ENCODE measurements around the gene ERCC2. TPM values are rescaled to one million over a fixed set of nuclear protein-coding genes. Genes with fewer than 3 reads are reported as not detected.

ERCC2 gene
- total RNA-seq, 1 donor from 2014 or later, result 25.3 TPM

DNA sequence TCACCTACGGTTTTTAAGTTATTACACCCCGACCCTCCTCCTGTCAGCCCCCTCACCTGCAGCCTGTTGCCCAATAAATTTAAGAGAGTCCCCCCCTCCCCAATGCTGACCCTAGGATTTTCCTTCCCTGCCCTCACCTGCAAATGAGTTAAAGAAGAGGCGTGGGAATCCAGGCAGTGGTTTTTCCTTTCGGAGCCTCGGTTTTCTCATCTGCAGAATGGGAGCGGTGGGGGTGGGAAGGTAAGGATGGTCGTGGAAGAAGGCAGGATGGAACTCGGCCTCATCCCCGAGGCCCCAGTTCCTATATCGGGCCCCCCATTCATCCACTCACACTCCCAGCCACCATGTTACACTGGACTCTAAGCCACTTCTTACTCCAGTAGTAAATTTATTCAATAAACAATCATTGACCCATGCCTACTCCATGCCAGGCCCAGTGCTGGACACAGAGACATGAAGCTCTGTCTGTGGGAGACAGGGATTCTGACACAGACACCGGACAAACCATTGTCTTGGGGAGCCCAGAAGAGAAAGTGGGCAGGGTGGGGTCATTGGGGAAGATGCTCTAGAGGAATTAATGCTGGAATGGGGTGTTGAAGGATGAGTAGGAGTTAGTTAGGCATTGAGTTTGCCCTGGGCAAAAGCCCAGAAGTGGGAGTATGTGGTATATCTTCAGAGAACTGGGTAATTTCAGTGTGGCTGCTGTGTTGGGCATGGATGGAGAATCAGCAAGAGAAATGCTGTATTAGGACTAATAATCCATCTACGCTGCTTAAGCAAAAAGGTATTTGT lies 66.9 kb downstream of the ERCC2 start:
- no peak for DNase-seq (ENCODE audit: low spot score)

DNA sequence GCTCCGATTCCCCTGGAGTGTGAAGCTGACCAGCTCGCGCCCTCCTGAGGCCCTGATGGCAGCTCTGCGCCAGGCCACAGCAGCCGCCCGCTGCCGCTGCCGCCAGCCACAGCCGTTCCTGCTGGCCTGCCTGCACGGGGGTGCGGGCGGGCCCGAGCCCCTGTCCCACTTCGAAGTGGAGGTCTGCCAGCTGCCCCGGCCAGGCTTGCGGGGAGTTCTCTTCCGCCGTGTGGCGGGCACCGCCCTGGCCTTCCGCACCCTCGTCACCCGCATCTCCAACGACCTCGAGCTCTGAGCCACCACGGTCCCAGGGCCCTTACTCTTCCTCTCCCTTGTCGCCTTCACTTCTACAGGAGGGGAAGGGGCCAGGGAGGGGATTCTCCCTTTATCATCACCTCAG lies 68.0 kb downstream of the ERCC2 start:
- DNase-seq (ENCODE audit: low spot score), result no peak

Other genes with a start within 250 kb of the ERCC2 start
- gene NKPD1, start 209.6 kb downstream of the ERCC2 start, total RNA-seq (ENCODE audit: insufficient read depth, low replicate concordance), result 0.48 TPM
- 12.5 TPM for gene TRAPPC6A, start 192.3 kb downstream of the ERCC2 start, total RNA-seq (ENCODE audit: insufficient read depth, low replicate concordance)
- gene BLOC1S3, start 191.8 kb downstream of the ERCC2 start, total RNA-seq (ENCODE audit: insufficient read depth, low replicate concordance), result 0.72 TPM
- not detected for gene EXOC3L2, start 125.2 kb downstream of the ERCC2 start, total RNA-seq (ENCODE audit: insufficient read depth, low replicate concordance)
- 11.3 TPM for gene MARK4, start 119.3 kb downstream of the ERCC2 start, total RNA-seq (ENCODE audit: insufficient read depth, low replicate concordance)
- gene CKM, start 47.7 kb downstream of the ERCC2 start, total RNA-seq (ENCODE audit: insufficient read depth, low replicate concordance), result not detected
- 4.3 TPM for gene KLC3, start 29.8 kb downstream of the ERCC2 start, total RNA-seq (ENCODE audit: insufficient read depth, low replicate concordance)
- 9.4 TPM for gene PPP1R13L, start 34.5 kb upstream of the ERCC2 start, total RNA-seq (ENCODE audit: insufficient read depth, low replicate concordance)
- 8.7 TPM for gene POLR1G, start 36.1 kb upstream of the ERCC2 start, total RNA-seq (ENCODE audit: insufficient read depth, low replicate concordance)
- 66.2 TPM for gene ERCC1, start 53.3 kb upstream of the ERCC2 start, total RNA-seq (ENCODE audit: insufficient read depth, low replicate concordance)
- gene FOSB, start 97.4 kb upstream of the ERCC2 start, total RNA-seq (ENCODE audit: insufficient read depth, low replicate concordance), result 357 TPM
- gene RTN2, start 126.5 kb upstream of the ERCC2 start, total RNA-seq (ENCODE audit: insufficient read depth, low replicate concordance), result 7.5 TPM
- not detected for gene PPM1N, start 127.9 kb upstream of the ERCC2 start, total RNA-seq (ENCODE audit: insufficient read depth, low replicate concordance)
- gene VASP, start 136.9 kb upstream of the ERCC2 start, total RNA-seq (ENCODE audit: insufficient read depth, low replicate concordance), result 66.2 TPM
- 4.8 TPM for gene OPA3, start 214.2 kb upstream of the ERCC2 start, total RNA-seq (ENCODE audit: insufficient read depth, low replicate concordance)
- 0.48 TPM for gene GPR4, start 231.6 kb upstream of the ERCC2 start, total RNA-seq (ENCODE audit: insufficient read depth, low replicate concordance)